T-helper 22 cell (primary cell): Measurements from ENCODE around the gene RAD51B.

Source experiments
- DNase-seq: peaks from one replicate; pipeline ENCODE4 v3.0.0-alpha.2; 2020; ENCODE audit warnings: low read depth

The RAD51B gene

DNA sequence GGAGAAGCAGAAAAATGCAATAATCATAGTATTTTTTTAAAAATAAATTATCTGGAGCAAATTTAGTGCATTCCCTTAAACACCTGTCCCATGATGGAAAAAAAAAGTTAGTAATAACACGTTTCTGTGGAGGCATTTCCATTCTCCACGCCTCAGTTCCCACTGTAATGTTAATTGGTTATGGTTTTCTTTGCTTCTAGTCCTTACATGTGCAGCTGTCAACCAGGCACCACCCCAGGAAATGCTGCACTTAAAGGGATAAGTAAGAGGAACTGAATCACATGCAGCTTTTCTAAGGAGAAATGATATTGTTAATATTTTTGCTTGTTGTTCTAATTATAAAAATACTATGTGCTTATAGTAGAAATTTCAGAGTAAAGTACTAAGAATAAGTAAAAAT, 733.0 kb downstream of the RAD51B start:
- DNase-seq, result no peak

DNA sequence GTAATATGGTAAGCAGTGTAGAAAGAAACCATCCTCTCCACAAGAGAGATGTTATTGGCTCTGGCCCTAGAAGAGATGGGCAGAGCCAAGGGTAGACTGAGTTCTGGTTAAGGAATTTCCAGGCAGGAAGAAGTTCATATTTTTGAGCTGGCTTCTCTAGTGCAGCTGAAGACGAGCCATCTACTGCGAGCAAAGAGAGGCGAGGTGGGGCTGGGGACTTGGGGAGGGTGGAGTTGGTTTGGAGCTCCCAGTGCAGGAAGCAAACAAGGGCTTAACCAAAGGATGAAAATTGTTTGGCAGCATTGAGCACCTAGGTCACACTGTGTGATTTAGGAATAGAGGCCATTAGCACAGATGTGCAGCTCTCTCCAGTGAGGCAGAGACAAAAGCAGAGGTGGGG, 733.7 kb downstream of the RAD51B start:
- DNase-seq, result no peak

DNA sequence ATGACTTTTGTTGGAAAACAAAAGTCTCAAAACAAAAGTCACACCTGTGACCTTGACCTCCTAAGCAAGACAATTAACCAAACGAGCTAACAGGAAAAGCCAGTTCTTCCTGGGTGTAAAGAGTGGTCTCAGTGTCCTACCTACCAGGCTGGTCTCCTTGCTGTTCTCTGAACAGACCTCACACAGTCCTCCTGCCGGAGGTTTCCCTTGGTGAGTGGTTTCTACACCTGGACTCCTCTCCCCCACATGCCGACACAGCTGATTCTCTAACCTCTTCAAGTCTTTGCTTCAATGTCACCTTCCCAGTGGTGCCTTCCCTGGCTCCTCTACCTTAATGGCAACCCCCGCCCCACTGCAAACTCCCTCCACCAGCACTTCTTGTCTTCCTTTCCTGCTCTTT, 734.7 kb downstream of the RAD51B start:
- DNase-seq, result no peak

- DNase-seq, result no peak
Observed at GRCh38 chr14:68556253-68556652, 736.7 kb downstream of the RAD51B start.

- no peak for DNase-seq
Observed at GRCh38 chr14:68557648-68558047, 738.1 kb downstream of the RAD51B start.

DNA sequence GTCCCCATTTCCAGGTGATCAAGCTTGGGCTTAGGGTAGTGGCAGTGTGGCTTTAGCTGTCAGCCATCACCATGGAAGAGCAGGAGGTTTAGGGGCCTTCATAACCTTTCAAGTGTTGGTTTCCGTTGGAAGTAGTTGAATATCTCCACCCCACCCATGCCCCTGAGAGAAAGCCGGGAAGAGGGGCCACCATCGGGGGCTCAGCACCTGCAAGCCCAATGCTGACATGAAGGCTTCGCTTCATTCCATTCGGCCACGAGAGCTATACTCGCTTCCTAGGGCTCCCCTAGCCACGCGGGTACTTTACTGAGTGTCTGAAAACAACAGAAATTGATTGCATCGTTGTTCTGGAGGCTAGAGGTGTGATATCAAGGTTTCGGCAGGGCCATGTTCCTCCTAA, 738.5 kb downstream of the RAD51B start:
- DNase-seq, result no peak

DNA sequence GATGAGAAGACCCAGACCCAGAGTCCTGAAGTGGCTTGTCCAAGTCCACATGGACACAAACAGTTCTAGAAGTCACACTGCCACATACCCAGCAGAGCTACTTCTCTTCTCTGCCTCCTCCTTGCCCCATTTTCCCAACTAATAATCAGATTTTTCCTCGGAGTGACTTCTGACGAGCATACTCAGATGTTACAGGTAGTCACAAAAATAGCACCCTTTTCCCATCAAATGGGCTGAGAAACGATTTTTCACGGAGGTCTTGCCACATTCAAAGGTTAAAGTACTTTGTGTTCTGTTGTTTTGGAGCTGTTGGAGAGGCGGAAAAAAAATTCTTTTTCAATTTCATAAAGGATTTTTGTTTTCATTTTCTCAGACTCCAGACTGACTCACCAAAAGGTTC, 740.4 kb downstream of the RAD51B start:
- DNase-seq, result no peak

DNA sequence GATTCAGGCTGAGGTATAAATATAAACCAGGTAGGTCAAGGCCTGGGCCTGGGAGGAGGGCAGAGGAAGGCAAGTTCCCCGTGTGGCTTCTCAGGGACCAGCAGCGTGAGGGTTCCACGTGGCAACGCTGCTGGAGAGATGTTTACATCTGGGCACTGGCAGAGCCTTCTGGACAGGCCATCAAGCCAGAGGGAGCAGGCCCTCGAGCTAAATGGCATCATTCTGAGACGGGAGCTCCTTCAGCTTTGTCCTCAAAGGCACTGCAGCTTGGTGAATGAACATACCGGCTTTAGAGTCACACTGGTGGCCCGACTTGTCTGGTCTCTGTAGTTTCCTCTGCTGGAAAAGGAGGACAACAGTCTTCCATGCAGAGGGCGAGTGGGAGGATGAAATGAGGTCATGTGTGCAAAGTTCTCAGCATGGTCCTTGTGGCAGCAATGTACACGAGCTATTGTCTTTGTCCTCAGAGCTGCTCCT, 742.0 kb downstream of the RAD51B start:
- DNase-seq, result no peak

DNA sequence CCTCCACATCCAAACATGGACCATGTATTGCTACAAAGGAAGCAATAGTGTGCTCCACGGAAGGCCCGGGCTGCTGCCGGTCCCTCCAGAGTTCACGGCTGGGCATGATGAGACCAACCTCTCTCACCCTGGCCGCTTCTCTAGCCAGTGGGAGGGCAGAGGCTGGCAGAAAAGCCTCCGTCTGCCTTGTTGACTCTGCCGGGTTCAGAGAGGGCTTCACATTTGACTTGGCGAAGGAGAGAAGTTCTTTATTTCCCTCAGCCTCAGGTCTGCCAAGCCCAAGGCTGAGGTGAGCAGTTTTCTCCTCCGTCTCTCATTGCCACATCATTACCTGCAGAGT, 743.3 kb downstream of the RAD51B start:
- DNase-seq, result no peak

- DNase-seq, result no peak
Observed at GRCh38 chr14:68563251-68564131, 743.9 kb downstream of the RAD51B start.

GRCh38 chr14:68564191-68564825, 744.7 kb downstream of the RAD51B start:
- DNase-seq, result no peak

DNA sequence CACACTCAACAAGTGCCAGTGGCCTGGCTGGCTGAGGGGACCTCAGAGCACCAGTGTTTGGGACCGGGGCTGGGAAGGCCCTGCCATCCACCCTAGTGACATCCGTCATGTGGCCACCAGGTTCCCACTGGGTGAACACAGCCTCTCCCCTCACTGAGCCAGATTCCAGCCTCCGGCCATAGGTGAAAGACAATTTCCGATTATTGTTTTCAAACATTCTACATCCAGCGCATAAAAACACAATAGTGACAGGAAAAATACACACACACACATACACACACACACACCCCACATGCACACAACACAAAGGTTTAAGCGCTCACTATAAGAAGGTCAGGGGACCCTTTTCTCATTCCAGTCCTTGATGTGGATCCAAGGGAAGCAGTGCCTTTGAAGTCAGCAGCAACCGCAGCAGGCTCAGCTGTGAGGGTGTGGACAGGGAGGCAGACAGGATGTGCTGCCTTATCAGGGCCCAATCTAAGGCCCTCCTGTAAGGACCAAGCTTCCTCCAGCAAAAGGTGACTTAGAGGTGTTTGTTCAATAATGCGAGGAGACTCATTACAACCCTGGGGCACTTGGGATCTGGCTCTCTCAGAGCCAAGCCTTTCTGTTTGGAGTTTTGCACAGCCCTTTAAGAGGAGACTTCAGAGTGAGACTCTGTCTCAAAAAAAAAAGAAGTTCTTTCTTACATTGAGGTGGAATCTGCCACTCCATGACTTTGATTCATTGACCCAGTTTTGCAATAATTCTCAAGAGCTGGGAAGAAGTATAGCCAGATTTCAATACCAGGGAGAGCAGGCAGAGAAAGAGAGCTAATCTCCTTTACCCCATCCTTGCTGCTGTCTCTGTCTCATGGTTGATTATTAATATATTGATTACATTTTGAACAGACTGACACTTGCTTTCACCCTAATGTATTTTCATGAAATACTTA, 745.5 kb downstream of the RAD51B start:
- DNase-seq, result no peak

DNA sequence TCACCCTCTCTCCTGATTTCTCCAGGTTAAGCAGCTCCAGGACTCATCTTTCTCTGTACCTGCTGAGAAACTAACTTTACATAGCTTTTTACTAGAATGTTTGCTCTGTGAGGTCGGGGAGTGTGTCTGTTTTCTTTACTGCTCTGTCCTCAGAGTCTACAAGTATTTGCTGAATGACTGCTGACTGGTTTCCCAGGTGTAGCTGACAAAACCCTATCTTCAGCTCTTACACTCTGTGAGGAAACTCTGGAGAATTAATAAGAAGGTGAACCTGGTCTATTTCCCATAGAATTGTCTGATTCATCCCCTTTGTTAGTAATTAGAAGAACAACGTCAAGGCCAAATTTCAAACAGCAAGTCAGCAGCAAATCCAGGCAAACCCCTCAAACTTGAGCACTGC, 746.5 kb downstream of the RAD51B start:
- DNase-seq, result no peak

DNA sequence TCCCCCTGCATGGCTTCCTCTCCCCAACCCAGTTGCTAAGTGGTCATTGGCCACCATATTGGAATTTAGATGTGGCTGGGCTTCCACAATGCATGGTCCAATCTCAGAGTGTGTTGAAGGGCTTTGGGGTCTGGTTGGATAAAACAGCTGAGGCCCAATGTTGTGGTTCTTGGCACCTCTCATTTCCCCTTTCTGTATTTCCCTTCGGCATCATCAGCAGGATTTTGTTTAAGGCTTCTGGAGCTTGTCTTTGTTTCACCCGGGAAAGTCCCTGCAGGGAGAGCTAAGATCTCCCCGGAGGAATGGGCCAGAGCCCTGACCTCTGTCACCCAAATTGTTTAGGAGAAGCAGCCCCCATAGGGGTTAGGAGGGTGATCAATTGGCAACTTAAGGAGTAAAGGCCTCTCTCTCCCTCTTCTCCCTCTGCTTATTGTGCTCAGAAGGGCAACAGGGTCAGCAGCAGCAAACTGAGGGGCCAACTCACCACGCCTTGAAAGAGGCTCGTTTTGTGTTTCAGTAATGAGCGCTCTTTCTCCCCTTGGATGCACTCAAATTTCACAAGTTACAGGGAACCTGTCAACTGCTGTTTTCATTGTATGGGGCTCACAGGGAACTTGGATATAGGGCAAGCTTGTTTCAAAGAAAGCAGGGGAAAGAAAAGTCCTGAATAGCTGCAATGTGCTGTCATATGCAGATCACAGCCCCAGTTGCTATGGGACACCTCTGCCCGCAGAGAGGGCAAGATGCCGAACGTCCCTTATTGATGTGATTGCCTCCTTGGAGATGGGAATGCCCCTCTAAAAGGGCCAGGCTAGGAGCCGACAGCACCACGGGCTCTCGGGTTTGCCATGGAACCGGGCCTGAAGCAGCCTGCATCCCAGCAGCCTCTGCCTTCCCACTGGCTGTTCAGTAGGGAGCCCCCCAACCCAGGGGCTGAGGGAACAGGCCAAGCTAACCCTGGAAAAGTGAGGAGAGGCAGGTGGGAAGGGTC, 749.6 kb downstream of the RAD51B start:
- no peak for DNase-seq

GRCh38 chr14:68569970-68570409, 750.4 kb downstream of the RAD51B start:
- no peak for DNase-seq

DNA sequence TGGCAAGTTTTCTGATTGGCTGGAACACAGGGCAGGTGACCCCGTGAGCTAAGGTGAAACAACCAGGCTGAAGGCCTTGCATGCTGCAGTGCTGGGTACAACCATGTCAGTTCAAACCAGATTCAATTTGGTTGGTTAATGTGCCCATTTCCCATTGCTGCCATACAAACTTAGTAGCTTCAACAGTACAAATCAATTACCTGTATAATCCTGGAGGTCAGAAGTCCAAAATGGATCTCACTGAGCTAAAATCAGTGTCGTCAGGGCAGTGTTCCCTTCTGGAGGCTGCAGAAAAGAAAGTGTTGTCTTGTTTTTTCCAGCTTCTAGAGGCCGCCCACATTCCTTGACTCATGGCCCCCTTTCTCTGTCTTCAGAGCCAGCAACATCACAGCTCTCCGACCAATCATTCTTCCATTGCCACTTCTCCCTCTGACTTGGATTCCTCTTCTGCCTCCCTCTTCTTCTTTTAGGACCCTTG, 751.6 kb downstream of the RAD51B start:
- no peak for DNase-seq

DNA sequence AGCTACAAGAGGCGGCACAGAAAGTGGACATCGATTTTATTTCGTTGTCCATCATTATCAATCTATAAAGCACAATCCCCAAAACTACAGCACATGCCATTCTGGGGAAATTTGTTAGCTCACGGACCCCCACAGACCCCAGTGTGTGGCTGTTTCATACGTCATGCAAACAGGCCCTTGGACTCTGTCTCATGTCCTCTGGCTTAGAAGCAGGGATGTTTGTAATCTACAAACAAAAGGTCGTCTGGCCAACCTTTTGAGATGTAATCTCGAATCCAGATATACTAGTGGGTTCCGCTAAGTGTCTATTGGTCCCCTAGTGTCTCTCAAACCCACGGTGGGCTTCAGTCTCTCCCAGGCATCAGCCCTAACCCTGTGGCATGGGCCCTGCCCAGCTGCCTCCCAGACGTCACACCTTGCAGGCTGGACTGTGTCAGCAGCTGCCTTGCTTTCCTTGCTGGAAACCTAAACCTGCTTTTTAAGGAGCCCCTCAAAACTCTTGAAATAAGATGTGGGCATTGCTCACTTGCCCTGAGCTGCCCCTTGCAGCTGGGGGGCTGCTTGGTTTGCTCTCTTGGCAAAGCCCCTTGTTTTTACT, 752.4 kb downstream of the RAD51B start:
- DNase-seq, result no peak

- no peak for DNase-seq
Observed at GRCh38 chr14:68573126-68573525, 753.5 kb downstream of the RAD51B start.

DNA sequence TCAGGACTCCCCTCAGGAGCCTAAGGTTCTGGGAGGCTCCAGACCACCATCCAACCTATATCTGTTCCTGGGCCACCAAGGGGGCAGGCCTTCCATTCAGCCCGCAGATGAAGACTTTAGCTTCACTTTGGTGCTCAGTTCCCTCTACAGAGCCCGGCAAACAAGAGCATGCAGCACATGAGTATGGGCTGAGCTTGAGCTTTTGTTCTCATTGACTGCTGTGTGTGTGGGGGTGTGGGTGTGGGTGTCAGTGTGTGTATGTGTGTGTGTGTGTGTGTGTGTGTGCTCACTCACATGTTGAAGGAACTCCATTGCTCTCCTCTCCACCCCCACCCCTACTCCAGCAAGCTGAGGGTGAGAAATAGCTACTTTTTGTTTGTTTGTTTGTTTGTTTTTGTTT, 754.1 kb downstream of the RAD51B start:
- DNase-seq, result no peak

GRCh38 chr14:68574461-68574860, 754.9 kb downstream of the RAD51B start:
- no peak for DNase-seq

- no peak for DNase-seq
Observed at GRCh38 chr14:68574906-68575305, 755.3 kb downstream of the RAD51B start.
